Sigmoid colon (tissue), 3 donors: ENCODE results near the gene PARL.

Source experiments
- POLR2A ChIP-seq, 2 donors: fragments of 450-650 bp; IDR thresholded peaks; one replicate each; pipeline ENCODE4 v1.6.1; 2016; ENCODE audit warnings: antibody characterized with exemption in 2 of 2, mild to moderate bottlenecking in 2 of 2, moderate library complexity in 2 of 2
- TF ChIP-seq, protein P1 (sequence below), 4 experiments: fragments of 450-650 bp in 3 of 4; fragments of 200-600 bp in 1 of 4; IDR thresholded peaks; one replicate each; pipeline ENCODE4 v1.5.1; 2016 to 2019; ENCODE audit warnings: antibody characterized with exemption in 4 of 4, mild to moderate bottlenecking in 3 of 4, moderate library complexity in 2 of 4

DNA sequence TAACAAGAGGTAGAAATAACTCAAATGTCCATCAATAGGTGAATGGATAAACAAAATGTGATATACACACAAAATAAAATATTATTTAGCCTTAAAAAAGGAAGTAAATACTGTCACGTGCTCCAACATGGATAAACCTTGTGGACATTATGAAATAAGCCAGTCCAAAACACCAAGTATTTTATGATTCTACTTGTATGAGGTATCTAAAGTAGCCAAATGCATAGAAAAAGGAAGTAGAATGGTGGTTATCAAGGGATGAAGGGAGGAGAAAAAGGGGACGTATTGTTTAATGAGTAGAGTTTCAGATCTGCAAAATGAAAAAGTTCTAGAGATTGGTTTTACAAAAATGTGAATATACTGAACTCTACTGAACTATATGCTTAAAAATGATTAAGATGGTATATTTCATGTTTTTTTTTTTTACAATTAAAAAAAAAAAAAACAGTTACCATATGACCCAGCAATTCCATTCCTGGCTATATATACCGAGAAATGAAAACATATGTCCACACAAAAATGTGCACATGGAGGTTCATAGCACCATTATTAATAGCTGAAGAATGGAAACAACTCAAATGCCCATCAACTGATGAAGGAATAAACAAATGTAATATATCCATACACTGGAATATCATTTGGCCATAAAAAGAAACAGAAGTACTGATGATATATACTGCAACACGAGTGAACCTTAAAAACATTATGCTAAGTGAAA, 30.2 kb downstream of the PARL start:
- TF ChIP-seq, protein P1, sequence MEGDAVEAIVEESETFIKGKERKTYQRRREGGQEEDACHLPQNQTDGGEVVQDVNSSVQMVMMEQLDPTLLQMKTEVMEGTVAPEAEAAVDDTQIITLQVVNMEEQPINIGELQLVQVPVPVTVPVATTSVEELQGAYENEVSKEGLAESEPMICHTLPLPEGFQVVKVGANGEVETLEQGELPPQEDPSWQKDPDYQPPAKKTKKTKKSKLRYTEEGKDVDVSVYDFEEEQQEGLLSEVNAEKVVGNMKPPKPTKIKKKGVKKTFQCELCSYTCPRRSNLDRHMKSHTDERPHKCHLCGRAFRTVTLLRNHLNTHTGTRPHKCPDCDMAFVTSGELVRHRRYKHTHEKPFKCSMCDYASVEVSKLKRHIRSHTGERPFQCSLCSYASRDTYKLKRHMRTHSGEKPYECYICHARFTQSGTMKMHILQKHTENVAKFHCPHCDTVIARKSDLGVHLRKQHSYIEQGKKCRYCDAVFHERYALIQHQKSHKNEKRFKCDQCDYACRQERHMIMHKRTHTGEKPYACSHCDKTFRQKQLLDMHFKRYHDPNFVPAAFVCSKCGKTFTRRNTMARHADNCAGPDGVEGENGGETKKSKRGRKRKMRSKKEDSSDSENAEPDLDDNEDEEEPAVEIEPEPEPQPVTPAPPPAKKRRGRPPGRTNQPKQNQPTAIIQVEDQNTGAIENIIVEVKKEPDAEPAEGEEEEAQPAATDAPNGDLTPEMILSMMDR (IDR thresholded peaks at IDR 0.05) = no peak
- TF ChIP-seq POLR2A (IDR thresholded peaks at IDR 0.05) = no peak
